HG03460 (cell line): Measurements from ENCODE around the gene TBCD.
"Not testable (repeated sequence)": the region's sequence is repeated elsewhere in the genome, so short reads cannot be mapped to it uniquely, and the experiment has no call there.

Experiments
- ATAC-seq: cut with Tn5 transposase; IDR thresholded peaks from one replicate; pipeline ENCODE4 v1.9.1; 2021; ENCODE audit not compliant: unreplicated experiment

Gene TBCD

GRCh38 chr17:82765371-82765770 lies 13.5 kb downstream of the TBCD start:
- no peak for ATAC-seq

- ATAC-seq: no peak
These were observed 15.3 kb downstream of the TBCD start for GRCh38 chr17:82767041-82767754.

- no peak for ATAC-seq
These were observed 17.2 kb downstream of the TBCD start for GRCh38 chr17:82769041-82769440.

- ATAC-seq: no peak
These were observed 20.2 kb downstream of the TBCD start for GRCh38 chr17:82772026-82772425.

GRCh38 chr17:82774456-82774855 lies 22.6 kb downstream of the TBCD start:
- ATAC-seq: not testable (repeated sequence)

- ATAC-seq: no peak
These were observed 23.3 kb downstream of the TBCD start for GRCh38 chr17:82775001-82775823.

GRCh38 chr17:82776454-82776853 lies 24.6 kb downstream of the TBCD start:
- ATAC-seq: no peak

- ATAC-seq: not testable (repeated sequence)
These were observed 26.0 kb downstream of the TBCD start for GRCh38 chr17:82777778-82778375.

- ATAC-seq: no peak
These were observed 27.7 kb downstream of the TBCD start for GRCh38 chr17:82779541-82779940.

- ATAC-seq: no peak
These were observed 28.3 kb downstream of the TBCD start for GRCh38 chr17:82780195-82780594.

- no peak for ATAC-seq
These were observed 29.4 kb downstream of the TBCD start for GRCh38 chr17:82780971-82781893.

- peak; percentile 59 for ATAC-seq
These were observed 30.0 kb downstream of the TBCD start for GRCh38 chr17:82781894-82782274.

- no peak for ATAC-seq
These were observed 30.9 kb downstream of the TBCD start for GRCh38 chr17:82782657-82783207.

GRCh38 chr17:82783498-82783897 lies 31.6 kb downstream of the TBCD start:
- no peak for ATAC-seq

- ATAC-seq: not testable (repeated sequence)
These were observed 33.7 kb downstream of the TBCD start for GRCh38 chr17:82785581-82785980.

- ATAC-seq: no peak
These were observed 34.6 kb downstream of the TBCD start for GRCh38 chr17:82786427-82786826.

GRCh38 chr17:82787081-82787848 lies 35.4 kb downstream of the TBCD start:
- no peak for ATAC-seq

GRCh38 chr17:82788206-82789001 lies 36.5 kb downstream of the TBCD start:
- ATAC-seq: no peak

- no peak for ATAC-seq
These were observed 37.3 kb downstream of the TBCD start for GRCh38 chr17:82789051-82789592.
